Ovary (tissue), 10 donors: ENCODE data around the gene SGO2. TPM values are rescaled to one million over a fixed set of nuclear protein-coding genes. Genes with fewer than 3 reads are reported as not detected.

Experiments used
- DNase-seq, 5 donors: peaks; one replicate each; pipeline ENCODE4 v3.0.0-alpha.2; 2019 to 2020
- H3K27ac ChIP-seq, 2 donors: fragments of 200-600 bp; one replicate each; pipeline versions ENCODE4 v1.5.1 to v1.8.0; 2019 to 2022
- H3K27me3 ChIP-seq: fragments of 200-600 bp; one replicate; pipeline ENCODE4 v1.8.0; 2022
- H3K36me3 ChIP-seq: fragments of 200-600 bp; sonication (generic); one replicate; pipeline ENCODE4 v1.5.1; 2019
- H3K4me1 ChIP-seq: one replicate; pipeline ENCODE4 v1.8.1; 2013; ENCODE audit warnings: mild to moderate bottlenecking, moderate library complexity; ENCODE audit not compliant: insufficient read depth
- H3K4me3 ChIP-seq: fragments of 200-600 bp; sonication (generic); one replicate; pipeline ENCODE4 v1.5.1; 2017
- H3K9me3 ChIP-seq, 2 donors: fragments of 200-600 bp in 1 of 2; sonication (generic) in 1 of 2; one replicate each; pipeline versions ENCODE4 v1.5.1 to v1.8.1; 2013 to 2019; ENCODE audit warnings: mild to moderate bottlenecking in 1 of 2, moderate library complexity in 1 of 2
- CTCF ChIP-seq, 3 donors: fragments of 450-650 bp in 2 of 3; fragments of 200-600 bp in 1 of 3; IDR thresholded peaks; one replicate each; pipeline versions ENCODE4 v1.5.1 to v1.8.0; 2016 to 2022; ENCODE audit warnings: antibody characterized with exemption in 3 of 3, mild to moderate bottlenecking in 1 of 3
- EP300 ChIP-seq: sonication (generic); formaldehyde crosslinking; IDR thresholded peaks from one replicate; pipeline ENCODE4 v1.6.1; 2017; ENCODE audit warnings: antibody characterized with exemption
- POLR2A ChIP-seq: fragments of 450-650 bp; IDR thresholded peaks from one replicate; pipeline ENCODE4 v1.6.1; 2017; ENCODE audit warnings: antibody characterized with exemption, mild to moderate bottlenecking, moderate library complexity
- WGBS, 3 donors: extraction: QIAGEN DNeasy Blood & Tissue Kit in 1 of 3; methylation state at CpG; one replicate each; pipeline versions ENCODE4 v1.1.5 to v1.1.7; 2013 to 2017; 5-methylcytosine and 5-hydroxymethylcytosine counted together
- intact Hi-C, 4 donors: fragments of 100-400 bp; cut with DNase I; formaldehyde crosslinking; loops; one replicate each; pipeline versions ENCODE4 v1.11.0 to v1.15.1; 2022 to 2023
- long read RNA-seq, 3 donors: library from polyadenylated mRNA in 2 of 3; unstranded in 2 of 3; transcript quantifications; one replicate each; pipeline ENCODE4 v2.0.0 and lab custom pipeline, GENCODE V29; 2021 to 2026
- polyA plus RNA-seq, 2 donors: library from polyadenylated mRNA; stranded (reverse); fragments of 200-250 nt in 1 of 2; fragments of 350-450 nt in 1 of 2; fragmentation: Illumina TruSeq in 1 of 2; extraction: RNeasy Lipid Tissue Mini Kit (QIAGEN cat#74804) in 1 of 2; gene quantifications; one replicate each; pipeline ENCODE4 v1.2.3, GENCODE V29; 2013 to 2014
- total RNA-seq, 7 donors: library from RNA; depleted of rRNA in 2 of 7; stranded (reverse); fragments of >200 nt in 2 of 7; fragmentation: NEBNext Ultra II Directional in 3 of 7; extraction: Animal tissue kit (Norgen Biotek cat#: 25700) in 3 of 7; gene quantifications; one replicate each; pipeline versions ENCODE4 v1.1.0 to v1.2.4, GENCODE V29; 2016 to 2023
- donor health status: DM: no; HTN: no; CAD: no; lungs with moderate emphysema.
- donor health status: DM: no; HTN: no; CAD: no.
- donor health status: Bipolar disorder and iron deficiency.
- donor health status: DM: yes; HTN: yes; CAD: no.
- donor health status: DM: no; HTN: no; CAD: no.
- donor health status: DM: yes; HTN: yes; CAD: no.

Gene SGO2
- total RNA-seq (1 to 10 TPM; 2.0 to 4.4 (median 2.7) TPM), polyA plus RNA-seq (1 to 10 TPM; 1.8 to 2.8 TPM)
- long read RNA-seq, donor 1, partial matches to known transcripts: 8 of 8 reads
- long read RNA-seq, donor 1, other reads (novel, unspliced or antisense): 0 of 8 reads
- long read RNA-seq, donor 2, partial matches to known transcripts: 10 of 10 reads
- long read RNA-seq, donor 2, other reads (novel, unspliced or antisense): 0 of 10 reads
- long read RNA-seq, donor 3, full-length matches to known transcripts: 3 of 3 reads
- long read RNA-seq, donor 3, partial matches to known transcripts: 0 of 3 reads
- long read RNA-seq, donor 3, other reads (novel, unspliced or antisense): 0 of 3 reads

GRCh38 chr2:200525882-200526651 lies at the start of gene SGO2:
Gene SGO2 (plus strand): TSS chr2:200526207. CDS start chr2:200532976, 6,769 bp downstream.
- H3K9me3 ChIP-seq: no peaks in the 10 kb centered on the region
- intact Hi-C loops: no loop called here
- H3K27ac ChIP-seq: no peak within 1 kb of the TSS
- WGBS, 3 donors: 0 to 2% (median 0%) methylated on average over 51 to 56 of the region's 56 CpGs
- H3K4me3 ChIP-seq: peak within 1 kb of the TSS; percentile 78
- no peaks in the 10 kb centered on the region for H3K27me3 ChIP-seq
- DNase-seq: peak; percentile 90 to 95 (median 92)
- H3K4me1 ChIP-seq: no peaks in the 10 kb centered on the region
- no peak for TF ChIP-seq EP300
- TF ChIP-seq CTCF (IDR thresholded peaks at IDR 0.05): no peak
- TF ChIP-seq POLR2A: peak; percentile 53
- no peaks in the 10 kb centered on the region for H3K36me3 ChIP-seq

GRCh38 chr2:200476836-200477235 lies 49.2 kb upstream of the SGO2 start:
- no peaks in the 10 kb centered on the region for H3K4me1 ChIP-seq
- no peak overlapping the region for H3K27ac ChIP-seq
- intact Hi-C loops: loop anchor here in 3 of 4 donors (5.0 to 10.0 kb wide), 3 partner anchors 172 to 500 kb away; partner anchors contain the start of gene SPATS2L (in 2 of the 3)
- TF ChIP-seq CTCF (IDR thresholded peaks at IDR 0.05): no peak
- no peak for TF ChIP-seq EP300
- no peak for TF ChIP-seq POLR2A
- WGBS, 3 donors: 76 to 84% (median 81%) methylated on average over 8 of the region's 8 CpGs
- H3K36me3 ChIP-seq: no peaks in the 10 kb centered on the region
- no peak overlapping the region for H3K4me3 ChIP-seq
- H3K9me3 ChIP-seq: no peaks in the 10 kb centered on the region
- DNase-seq: no peak
- no peaks in the 10 kb centered on the region for H3K27me3 ChIP-seq

GRCh38 chr2:200477667-200478131 lies 48.3 kb upstream of the SGO2 start:
- DNase-seq: peak in 1 of 5 donors; percentile 43
- intact Hi-C loops: loop anchor here in 3 of 4 donors (5.0 to 10.0 kb wide), 3 partner anchors 173 to 500 kb away; partner anchors contain the start of gene SPATS2L (in 2 of the 3)
- Histone ChIP-seq H3K27me3 (no peaks in the 10 kb centered on the region), H3K4me1 (no peaks in the 10 kb centered on the region), H3K27ac (no peak overlapping the region), H3K36me3 (no peaks in the 10 kb centered on the region), H3K9me3 (no peaks in the 10 kb centered on the region), H3K4me3 (no peak overlapping the region)
- WGBS, 3 donors: 84 to 91% (median 89%) methylated on average over 21 of the region's 21 CpGs
- TF ChIP-seq CTCF (IDR thresholded peaks at IDR 0.05) (no peak), EP300 (no peak), POLR2A (no peak)

GRCh38 chr2:200479692-200480265 lies 46.2 kb upstream of the SGO2 start:
- H3K27me3 ChIP-seq: no peaks in the 10 kb centered on the region
- peak in 1 of 5 donors; percentile 22 for DNase-seq
- intact Hi-C loops: loop anchor here (2.0 to 10.0 kb wide), 6 partner anchors 175 to 502 kb away; partner anchors contain the start of gene SPATS2L (in 3 of the 4)
- no peaks in the 10 kb centered on the region for H3K9me3 ChIP-seq
- TF ChIP-seq CTCF (IDR thresholded peaks at IDR 0.05): no peak
- no peak for TF ChIP-seq EP300
- no peak for TF ChIP-seq POLR2A
- H3K4me1 ChIP-seq: no peaks in the 10 kb centered on the region
- H3K4me3 ChIP-seq: no peak overlapping the region
- H3K27ac ChIP-seq: peak overlapping the region in 1 of 2 donors; percentile 39
- H3K36me3 ChIP-seq: no peaks in the 10 kb centered on the region
- 13 to 31% (median 17%) methylated on average over 8 of the region's 8 CpGs for WGBS, 3 donors
